Astrocyte (in vitro differentiated cells and primary cell): Measurements from ENCODE around the gene SLCO3A1.

Experiments
- EZH2 ChIP-seq: IDR thresholded peaks from 2 replicates; pipeline ENCODE4 v1.6.1; 2012; ENCODE audit warnings: mild to moderate bottlenecking, low read length, inconsistent platforms; ENCODE audit not compliant: insufficient read depth
- TF ChIP-seq, protein P1 (sequence below): IDR thresholded peaks from 2 replicates; pipeline ENCODE4 v1.5.1; 2011; ENCODE audit warnings: low read depth, mild to moderate bottlenecking, inconsistent platforms, low read length, moderate library complexity; ENCODE audit not compliant: insufficient read depth

DNA sequence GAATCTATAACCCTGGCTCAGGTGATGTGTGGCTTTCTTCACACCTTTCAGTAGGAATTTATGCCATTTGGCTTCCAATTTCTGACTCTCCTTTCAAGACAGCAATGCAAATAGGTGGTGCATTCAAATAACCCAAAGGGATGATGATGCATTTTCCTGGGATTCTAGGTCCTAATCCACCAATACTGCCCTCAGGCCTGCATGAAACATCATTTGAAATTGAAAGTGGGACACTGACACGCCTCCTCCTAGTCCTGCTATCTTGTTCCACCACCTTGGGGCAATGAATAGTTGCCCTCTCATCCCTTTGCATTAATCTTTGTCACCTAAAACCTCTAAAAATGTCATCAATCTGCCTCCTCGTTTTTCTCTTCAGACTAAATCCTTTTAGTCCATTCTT is 341.7 kb downstream of the SLCO3A1 start:
- TF ChIP-seq, protein P1, sequence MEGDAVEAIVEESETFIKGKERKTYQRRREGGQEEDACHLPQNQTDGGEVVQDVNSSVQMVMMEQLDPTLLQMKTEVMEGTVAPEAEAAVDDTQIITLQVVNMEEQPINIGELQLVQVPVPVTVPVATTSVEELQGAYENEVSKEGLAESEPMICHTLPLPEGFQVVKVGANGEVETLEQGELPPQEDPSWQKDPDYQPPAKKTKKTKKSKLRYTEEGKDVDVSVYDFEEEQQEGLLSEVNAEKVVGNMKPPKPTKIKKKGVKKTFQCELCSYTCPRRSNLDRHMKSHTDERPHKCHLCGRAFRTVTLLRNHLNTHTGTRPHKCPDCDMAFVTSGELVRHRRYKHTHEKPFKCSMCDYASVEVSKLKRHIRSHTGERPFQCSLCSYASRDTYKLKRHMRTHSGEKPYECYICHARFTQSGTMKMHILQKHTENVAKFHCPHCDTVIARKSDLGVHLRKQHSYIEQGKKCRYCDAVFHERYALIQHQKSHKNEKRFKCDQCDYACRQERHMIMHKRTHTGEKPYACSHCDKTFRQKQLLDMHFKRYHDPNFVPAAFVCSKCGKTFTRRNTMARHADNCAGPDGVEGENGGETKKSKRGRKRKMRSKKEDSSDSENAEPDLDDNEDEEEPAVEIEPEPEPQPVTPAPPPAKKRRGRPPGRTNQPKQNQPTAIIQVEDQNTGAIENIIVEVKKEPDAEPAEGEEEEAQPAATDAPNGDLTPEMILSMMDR, result no peak
- no peak for TF ChIP-seq EZH2
